ENCODE measurements around the gene MKRN2OS. TPM values are rescaled to one million over a fixed set of nuclear protein-coding genes. Genes with fewer than 3 reads are reported as not detected.

Gene MKRN2OS
- total RNA-seq, 1 experiment from 2014 or later = not detected

DNA sequence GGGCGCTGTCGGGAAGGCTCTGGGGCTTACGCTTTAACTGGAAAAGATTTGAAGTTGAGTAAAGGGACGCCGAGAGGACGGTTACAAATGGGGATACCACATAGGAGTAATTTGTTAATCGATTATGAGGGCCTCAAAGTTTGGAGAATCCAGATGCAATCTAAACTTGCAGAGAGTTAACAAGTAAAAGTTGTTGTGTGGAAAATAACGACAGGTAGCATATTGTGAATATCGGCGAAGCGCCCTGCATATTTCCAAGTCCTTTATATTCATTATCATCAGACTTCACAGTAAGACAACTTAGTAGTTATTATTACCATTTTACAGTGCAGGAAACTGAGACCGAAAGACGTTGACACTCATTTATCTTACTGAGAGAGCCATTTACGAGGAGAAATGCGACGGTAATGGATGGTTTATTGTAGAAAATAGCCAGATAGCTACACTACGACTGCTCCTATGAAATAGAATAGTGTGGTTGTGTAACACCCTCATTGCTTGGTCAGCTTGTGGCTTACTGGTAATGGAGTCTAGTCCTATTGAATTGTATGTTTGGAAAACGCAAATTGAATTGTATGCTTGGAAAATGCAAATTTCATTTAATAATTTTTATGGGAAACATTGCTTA is 12.3 kb upstream of the MKRN2OS start:
- peak overlapping the region; percentile 94 for H3K27ac ChIP-seq (ENCODE audit: low read depth, low read length, poor library complexity, severe bottlenecking)
- ChIA-PET CTCF (no interaction called here), POLR2A (ENCODE audit: low non-redundant PET) (no interaction called here)
- intact Hi-C loops (cut with micrococcal nuclease; ENCODE audit: unreplicated experiment) = loop anchor here (5.0 kb wide), 1 partner anchor 105 kb away; the partner anchor contains the start of gene RAF1
- TF ChIP-seq, protein P1, sequence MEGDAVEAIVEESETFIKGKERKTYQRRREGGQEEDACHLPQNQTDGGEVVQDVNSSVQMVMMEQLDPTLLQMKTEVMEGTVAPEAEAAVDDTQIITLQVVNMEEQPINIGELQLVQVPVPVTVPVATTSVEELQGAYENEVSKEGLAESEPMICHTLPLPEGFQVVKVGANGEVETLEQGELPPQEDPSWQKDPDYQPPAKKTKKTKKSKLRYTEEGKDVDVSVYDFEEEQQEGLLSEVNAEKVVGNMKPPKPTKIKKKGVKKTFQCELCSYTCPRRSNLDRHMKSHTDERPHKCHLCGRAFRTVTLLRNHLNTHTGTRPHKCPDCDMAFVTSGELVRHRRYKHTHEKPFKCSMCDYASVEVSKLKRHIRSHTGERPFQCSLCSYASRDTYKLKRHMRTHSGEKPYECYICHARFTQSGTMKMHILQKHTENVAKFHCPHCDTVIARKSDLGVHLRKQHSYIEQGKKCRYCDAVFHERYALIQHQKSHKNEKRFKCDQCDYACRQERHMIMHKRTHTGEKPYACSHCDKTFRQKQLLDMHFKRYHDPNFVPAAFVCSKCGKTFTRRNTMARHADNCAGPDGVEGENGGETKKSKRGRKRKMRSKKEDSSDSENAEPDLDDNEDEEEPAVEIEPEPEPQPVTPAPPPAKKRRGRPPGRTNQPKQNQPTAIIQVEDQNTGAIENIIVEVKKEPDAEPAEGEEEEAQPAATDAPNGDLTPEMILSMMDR (conservative IDR thresholded peaks at IDR 0.05; ENCODE audit: low read depth, low read length) = no peak
- TF ChIP-seq EZH2 (IDR thresholded peaks at IDR 0.05; ENCODE audit: borderline replicate concordance, low read depth, low read length, poor library complexity, severe bottlenecking) = no peak
- no peaks in the 10 kb centered on the region for H3K36me3 ChIP-seq (ENCODE audit: insufficient read depth, low read length, poor library complexity, severe bottlenecking)
- H3K9me3 ChIP-seq (ENCODE audit: low read depth, low read length, poor library complexity, severe bottlenecking) = no peaks in the 10 kb centered on the region
- peaks cover 10% of the 10 kb centered on the region for H3K4me1 ChIP-seq (ENCODE audit: insufficient read depth, low read length, poor library complexity, severe bottlenecking)
- H3K4me3 ChIP-seq (ENCODE audit: low read depth, low read length, poor library complexity, severe bottlenecking) = peak overlapping the region; percentile 85
- TSS peak; percentile 37 for BruUV-seq (replicated peaks)
- peak; percentile 15 for DNase-seq (ENCODE audit: low spot score)
- no peaks in the 10 kb centered on the region for H3K27me3 ChIP-seq (replicated peaks; ENCODE audit: insufficient read depth, low read depth, low read length, poor library complexity)

DNA sequence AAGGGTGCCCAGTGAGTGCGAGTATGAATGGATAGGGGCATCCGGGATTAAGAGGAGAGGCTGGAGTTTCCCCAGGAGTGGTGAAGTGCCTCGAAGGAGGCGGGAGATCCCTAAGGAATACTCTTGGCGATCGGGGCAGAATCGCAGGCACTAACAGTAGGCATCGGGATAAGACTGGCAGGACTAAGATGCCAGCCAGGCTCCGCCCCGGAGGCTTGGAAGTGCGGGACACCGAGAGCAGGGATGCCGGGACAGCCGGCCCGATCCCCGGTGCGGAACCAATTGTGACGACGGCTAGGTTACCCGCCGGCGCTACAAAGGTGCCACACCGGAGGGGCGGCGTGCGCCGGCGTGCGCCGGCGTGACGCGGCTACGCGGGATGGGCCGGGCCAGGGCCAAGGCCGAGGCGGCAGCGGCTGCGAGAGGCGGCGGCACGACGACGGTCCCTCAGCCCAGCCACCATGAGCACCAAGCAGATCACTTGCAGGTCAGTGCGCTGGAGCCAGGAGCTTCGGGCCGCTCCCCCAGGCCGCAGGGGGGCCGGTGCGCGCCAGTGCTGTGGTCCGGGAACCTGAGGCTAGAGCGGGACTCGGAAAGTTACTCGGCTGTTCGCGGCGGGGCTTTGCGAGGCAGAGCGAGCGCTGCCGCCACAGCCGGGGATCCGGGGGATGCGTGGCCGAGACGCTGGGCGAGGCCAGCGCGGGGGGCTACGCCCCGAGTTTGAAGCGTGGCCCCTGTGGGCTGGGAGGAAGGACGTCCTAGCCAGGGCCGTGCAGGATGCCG is 11.6 kb upstream of the MKRN2OS start, which contains the start of gene MKRN2:
Gene MKRN2, plus strand, starts transcription at position 398 of the 783 bp plus-strand sequence. Its CDS starts 64 bp downstream, at position 462.
- Histone ChIP-seq H3K36me3 (ENCODE audit: insufficient read depth, low read length, poor library complexity, severe bottlenecking) (no peaks in the 10 kb centered on the region), H3K27me3 (replicated peaks; ENCODE audit: insufficient read depth, low read depth, low read length, poor library complexity) (no peaks in the 10 kb centered on the region), H3K4me1 (ENCODE audit: insufficient read depth, low read length, poor library complexity, severe bottlenecking) (peaks cover 10% of the 10 kb centered on the region), H3K4me3 (ENCODE audit: low read depth, low read length, poor library complexity, severe bottlenecking) (peak within 1 kb of the TSS; percentile 85), H3K27ac (ENCODE audit: low read depth, low read length, poor library complexity, severe bottlenecking) (peak within 1 kb of the TSS; percentile 94), H3K9me3 (ENCODE audit: low read depth, low read length, poor library complexity, severe bottlenecking) (no peaks in the 10 kb centered on the region)
- ChIA-PET POLR2A (ENCODE audit: low non-redundant PET) (no interaction called here), CTCF (no interaction called here)
- peak; percentile 93 for DNase-seq (ENCODE audit: low spot score)
- TF ChIP-seq, protein P1 (conservative IDR thresholded peaks at IDR 0.05; ENCODE audit: low read depth, low read length) = no peak
- no peak for TF ChIP-seq EZH2 (IDR thresholded peaks at IDR 0.05; ENCODE audit: borderline replicate concordance, low read depth, low read length, poor library complexity, severe bottlenecking)
- intact Hi-C loops (cut with micrococcal nuclease; ENCODE audit: unreplicated experiment) = loop anchor here (5.0 kb wide), 1 partner anchor 105 kb away; the partner anchor contains the start of gene RAF1
- no TSS peak for BruUV-seq (replicated peaks)

DNA sequence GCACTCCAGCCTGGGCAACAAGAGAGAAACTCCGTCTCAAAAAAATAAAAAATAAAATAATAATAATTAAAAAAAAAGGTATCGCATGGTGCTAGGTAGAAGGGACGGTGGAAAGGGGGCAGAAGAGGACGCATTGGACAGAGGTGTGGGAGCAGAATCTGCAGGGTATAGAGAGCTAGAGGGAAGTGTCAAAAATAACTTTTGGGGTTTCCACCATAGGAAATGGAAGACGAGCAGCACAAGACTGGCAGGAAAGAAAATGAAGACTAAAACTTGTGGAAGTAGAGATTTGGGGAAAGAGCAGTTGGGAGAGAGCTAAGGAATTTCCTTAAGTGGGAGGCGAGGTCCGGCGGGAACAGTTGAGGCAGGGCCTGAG is 11.0 kb upstream of the MKRN2OS start:
- intact Hi-C loops (cut with micrococcal nuclease; ENCODE audit: unreplicated experiment) = loop anchor here (5.0 kb wide), 1 partner anchor 106 kb away; the partner anchor contains the start of gene RAF1
- H3K9me3 ChIP-seq (ENCODE audit: low read depth, low read length, poor library complexity, severe bottlenecking) = no peaks in the 10 kb centered on the region
- DNase-seq (ENCODE audit: low spot score) = no peak
- peak overlapping the region; percentile 85 for H3K4me3 ChIP-seq (ENCODE audit: low read depth, low read length, poor library complexity, severe bottlenecking)
- no peak for TF ChIP-seq EZH2 (IDR thresholded peaks at IDR 0.05; ENCODE audit: borderline replicate concordance, low read depth, low read length, poor library complexity, severe bottlenecking)
- TF ChIP-seq, protein P1 (conservative IDR thresholded peaks at IDR 0.05; ENCODE audit: low read depth, low read length) = no peak
- ChIA-PET POLR2A (ENCODE audit: low non-redundant PET) (no interaction called here), CTCF (no interaction called here)
- BruUV-seq (replicated peaks) = TSS peak; percentile 73
- no peaks in the 10 kb centered on the region for H3K27me3 ChIP-seq (replicated peaks; ENCODE audit: insufficient read depth, low read depth, low read length, poor library complexity)
- H3K27ac ChIP-seq (ENCODE audit: low read depth, low read length, poor library complexity, severe bottlenecking) = peak overlapping the region; percentile 94
- H3K36me3 ChIP-seq (ENCODE audit: insufficient read depth, low read length, poor library complexity, severe bottlenecking) = no peaks in the 10 kb centered on the region
- H3K4me1 ChIP-seq (ENCODE audit: insufficient read depth, low read length, poor library complexity, severe bottlenecking) = peaks cover 10% of the 10 kb centered on the region

Data from A673 (cell line).